Neural cell (in vitro differentiated cells): ENCODE results near the gene DEPDC5.

Experiments used
- EP300 ChIP-seq: fragments of 450-650 bp; conservative IDR thresholded peaks from 2 replicates; pipeline ENCODE4 v1.6.1; 2014; ENCODE audit warnings: antibody characterized with exemption, mild to moderate bottlenecking, moderate library complexity; ENCODE audit not compliant: poor library complexity, severe bottlenecking
- EZH2 ChIP-seq: fragments of 200-600, 300-800 bp; shearing (Covaris generic), sonication (generic); IDR thresholded peaks from 2 replicates; pipeline ENCODE4 v1.6.1; 2014; ENCODE audit warnings: antibody characterized with exemption, low read length, borderline replicate concordance, mild to moderate bottlenecking; ENCODE audit not compliant: insufficient read depth, poor library complexity, severe bottlenecking
- MXI1 ChIP-seq: fragments of 450-650 bp; conservative IDR thresholded peaks from 2 replicates; pipeline ENCODE4 v1.6.1; 2014; ENCODE audit warnings: antibody characterized with exemption, mild to moderate bottlenecking; ENCODE audit not compliant: poor library complexity, severe bottlenecking
- POLR2AphosphoS5 ChIP-seq: IDR thresholded peaks from 2 replicates; pipeline ENCODE4 v1.6.1; 2012
- RAD21 ChIP-seq: fragments of 450-650 bp; conservative IDR thresholded peaks from 2 replicates; pipeline ENCODE4 v1.6.1; 2014; ENCODE audit warnings: antibody characterized with exemption, mild to moderate bottlenecking, moderate library complexity
- REST ChIP-seq: IDR thresholded peaks from 2 replicates; pipeline ENCODE4 v1.6.1; 2012; ENCODE audit warnings: borderline replicate concordance
- SMC3 ChIP-seq: fragments of 450-650 bp; conservative IDR thresholded peaks from 2 replicates; pipeline ENCODE4 v1.6.1; 2014; ENCODE audit warnings: antibody characterized with exemption, mild to moderate bottlenecking, moderate library complexity; ENCODE audit not compliant: poor library complexity
- TAF1 ChIP-seq: IDR thresholded peaks from 2 replicates; pipeline ENCODE4 v1.6.1; 2012; ENCODE audit warnings: low read depth
- TF ChIP-seq, protein P1 (sequence below): fragments of 450-650 bp; IDR thresholded peaks from 2 replicates; pipeline ENCODE4 v1.5.1; 2014; ENCODE audit warnings: antibody characterized with exemption, mild to moderate bottlenecking, moderate library complexity; ENCODE audit not compliant: poor library complexity, severe bottlenecking

DNA sequence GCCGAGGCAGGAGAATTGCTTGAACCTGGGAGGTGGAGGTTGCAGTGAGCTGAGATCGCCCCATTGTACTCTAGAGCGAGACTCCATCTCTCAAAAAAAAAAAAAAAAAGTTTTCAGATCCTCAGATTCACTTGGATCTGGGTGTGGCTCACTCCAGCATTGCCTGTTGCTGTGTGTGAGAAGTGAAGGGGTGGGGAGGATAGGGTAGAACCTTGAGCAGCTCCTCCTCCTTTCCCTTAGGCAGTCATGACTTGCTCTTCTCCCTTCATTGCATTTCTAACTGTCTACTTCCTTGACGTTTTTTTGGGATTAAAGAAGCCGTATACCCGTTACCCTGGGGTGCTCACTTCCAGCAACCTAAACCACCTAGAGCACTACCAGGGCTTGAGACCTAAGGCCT, 127.4 kb downstream of the DEPDC5 start:
- TF ChIP-seq, protein P1, sequence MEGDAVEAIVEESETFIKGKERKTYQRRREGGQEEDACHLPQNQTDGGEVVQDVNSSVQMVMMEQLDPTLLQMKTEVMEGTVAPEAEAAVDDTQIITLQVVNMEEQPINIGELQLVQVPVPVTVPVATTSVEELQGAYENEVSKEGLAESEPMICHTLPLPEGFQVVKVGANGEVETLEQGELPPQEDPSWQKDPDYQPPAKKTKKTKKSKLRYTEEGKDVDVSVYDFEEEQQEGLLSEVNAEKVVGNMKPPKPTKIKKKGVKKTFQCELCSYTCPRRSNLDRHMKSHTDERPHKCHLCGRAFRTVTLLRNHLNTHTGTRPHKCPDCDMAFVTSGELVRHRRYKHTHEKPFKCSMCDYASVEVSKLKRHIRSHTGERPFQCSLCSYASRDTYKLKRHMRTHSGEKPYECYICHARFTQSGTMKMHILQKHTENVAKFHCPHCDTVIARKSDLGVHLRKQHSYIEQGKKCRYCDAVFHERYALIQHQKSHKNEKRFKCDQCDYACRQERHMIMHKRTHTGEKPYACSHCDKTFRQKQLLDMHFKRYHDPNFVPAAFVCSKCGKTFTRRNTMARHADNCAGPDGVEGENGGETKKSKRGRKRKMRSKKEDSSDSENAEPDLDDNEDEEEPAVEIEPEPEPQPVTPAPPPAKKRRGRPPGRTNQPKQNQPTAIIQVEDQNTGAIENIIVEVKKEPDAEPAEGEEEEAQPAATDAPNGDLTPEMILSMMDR = no peak
- TF ChIP-seq REST (no peak), EZH2 (no peak), RAD21 (no peak), POLR2AphosphoS5 (no peak), SMC3 (no peak), MXI1 (no peak), EP300 (no peak), TAF1 (no peak)
